ENCODE results near the gene PSRC1.

DNA sequence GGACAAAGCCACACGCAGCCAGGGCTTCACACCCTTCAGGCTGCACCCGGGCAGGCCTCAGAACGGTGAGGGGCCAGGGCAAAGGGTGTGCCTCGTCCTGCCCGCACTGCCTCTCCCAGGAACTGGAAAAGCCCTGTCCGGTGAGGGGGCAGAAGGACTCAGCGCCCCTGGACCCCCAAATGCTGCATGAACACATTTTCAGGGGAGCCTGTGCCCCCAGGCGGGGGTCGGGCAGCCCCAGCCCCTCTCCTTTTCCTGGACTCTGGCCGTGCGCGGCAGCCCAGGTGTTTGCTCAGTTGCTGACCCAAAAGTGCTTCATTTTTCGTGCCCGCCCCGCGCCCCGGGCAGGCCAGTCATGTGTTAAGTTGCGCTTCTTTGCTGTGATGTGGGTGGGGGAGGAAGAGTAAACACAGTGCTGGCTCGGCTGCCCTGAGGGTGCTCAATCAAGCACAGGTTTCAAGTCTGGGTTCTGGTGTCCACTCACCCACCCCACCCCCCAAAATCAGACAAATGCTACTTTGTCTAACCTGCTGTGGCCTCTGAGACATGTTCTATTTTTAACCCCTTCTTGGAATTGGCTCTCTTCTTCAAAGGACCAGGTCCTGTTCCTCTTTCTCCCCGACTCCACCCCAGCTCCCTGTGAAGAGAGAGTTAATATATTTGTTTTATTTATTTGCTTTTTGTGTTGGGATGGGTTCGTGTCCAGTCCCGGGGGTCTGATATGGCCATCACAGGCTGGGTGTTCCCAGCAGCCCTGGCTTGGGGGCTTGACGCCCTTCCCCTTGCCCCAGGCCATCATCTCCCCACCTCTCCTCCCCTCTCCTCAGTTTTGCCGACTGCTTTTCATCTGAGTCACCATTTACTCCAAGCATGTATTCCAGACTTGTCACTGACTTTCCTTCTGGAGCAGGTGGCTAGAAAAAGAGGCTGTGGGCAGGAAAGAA is 8.1 kb downstream of the PSRC1 start:
- TF ChIP-seq, protein P1, sequence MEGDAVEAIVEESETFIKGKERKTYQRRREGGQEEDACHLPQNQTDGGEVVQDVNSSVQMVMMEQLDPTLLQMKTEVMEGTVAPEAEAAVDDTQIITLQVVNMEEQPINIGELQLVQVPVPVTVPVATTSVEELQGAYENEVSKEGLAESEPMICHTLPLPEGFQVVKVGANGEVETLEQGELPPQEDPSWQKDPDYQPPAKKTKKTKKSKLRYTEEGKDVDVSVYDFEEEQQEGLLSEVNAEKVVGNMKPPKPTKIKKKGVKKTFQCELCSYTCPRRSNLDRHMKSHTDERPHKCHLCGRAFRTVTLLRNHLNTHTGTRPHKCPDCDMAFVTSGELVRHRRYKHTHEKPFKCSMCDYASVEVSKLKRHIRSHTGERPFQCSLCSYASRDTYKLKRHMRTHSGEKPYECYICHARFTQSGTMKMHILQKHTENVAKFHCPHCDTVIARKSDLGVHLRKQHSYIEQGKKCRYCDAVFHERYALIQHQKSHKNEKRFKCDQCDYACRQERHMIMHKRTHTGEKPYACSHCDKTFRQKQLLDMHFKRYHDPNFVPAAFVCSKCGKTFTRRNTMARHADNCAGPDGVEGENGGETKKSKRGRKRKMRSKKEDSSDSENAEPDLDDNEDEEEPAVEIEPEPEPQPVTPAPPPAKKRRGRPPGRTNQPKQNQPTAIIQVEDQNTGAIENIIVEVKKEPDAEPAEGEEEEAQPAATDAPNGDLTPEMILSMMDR (IDR thresholded peaks at IDR 0.05) = no peak
- TF ChIP-seq POLR2AphosphoS5 (IDR thresholded peaks at IDR 0.05) (peak in 1 of 2 donors; percentile 19), POLR2A (IDR thresholded peaks at IDR 0.05) (peak in 1 of 4 donors; percentile 75)
